Measurements from ENCODE around the gene PLAGL2. TPM values are rescaled to one million over a fixed set of nuclear protein-coding genes. Genes with fewer than 3 reads are reported as not detected.

The PLAGL2 gene
- total RNA-seq, 1 donor from 2014 or later: 7.3 TPM

DNA sequence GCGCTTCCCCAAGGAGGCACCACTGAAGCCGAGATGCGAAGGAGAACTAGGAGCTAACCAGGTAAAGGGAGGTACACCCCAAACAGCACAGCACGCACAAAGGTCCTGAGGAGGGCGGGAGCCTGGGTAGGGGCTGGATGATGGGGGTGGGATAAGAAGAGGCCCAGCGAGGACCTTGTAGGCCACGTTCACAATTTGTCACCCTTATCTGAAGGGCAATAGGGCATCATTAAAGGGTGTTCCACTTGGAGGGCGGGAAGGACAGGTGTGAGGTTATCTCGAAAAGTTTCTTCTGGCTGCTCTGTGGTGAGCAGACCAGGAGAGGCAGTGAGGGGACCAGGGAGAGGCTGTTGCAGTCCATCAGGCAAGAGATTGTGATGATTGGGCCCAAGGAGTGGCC lies 25.7 kb upstream of the PLAGL2 start:
- H3K4me3 ChIP-seq: no peak overlapping the region
- DNase-seq: no peak
- no peaks in the 10 kb centered on the region for H3K9me3 ChIP-seq (replicated peaks)
- intact Hi-C loops (cut with micrococcal nuclease): no loop called here
- H3K27me3 ChIP-seq (ENCODE audit: low read depth): no peaks in the 10 kb centered on the region
- TF ChIP-seq CTCF (IDR thresholded peaks at IDR 0.05; ENCODE audit: borderline replicate concordance): no peak
- H3K36me3 ChIP-seq: peaks cover 63% of the 10 kb centered on the region
- peaks cover 6% of the 10 kb centered on the region for H3K4me1 ChIP-seq
- no peak overlapping the region for H3K27ac ChIP-seq (replicated peaks)

GRCh38 chr20:32232326-32232886 lies 24.9 kb upstream of the PLAGL2 start:
- peaks cover 63% of the 10 kb centered on the region for H3K36me3 ChIP-seq
- H3K4me1 ChIP-seq: peaks cover 13% of the 10 kb centered on the region
- no peak overlapping the region for H3K27ac ChIP-seq (replicated peaks)
- intact Hi-C loops (cut with micrococcal nuclease): no loop called here
- H3K9me3 ChIP-seq (replicated peaks): no peaks in the 10 kb centered on the region
- TF ChIP-seq CTCF (IDR thresholded peaks at IDR 0.05; ENCODE audit: borderline replicate concordance): no peak
- no peak for DNase-seq
- no peaks in the 10 kb centered on the region for H3K27me3 ChIP-seq (ENCODE audit: low read depth)
- H3K4me3 ChIP-seq: no peak overlapping the region

- H3K4me3 ChIP-seq: no peak overlapping the region
- intact Hi-C loops (cut with micrococcal nuclease): no loop called here
- H3K27me3 ChIP-seq (ENCODE audit: low read depth): no peaks in the 10 kb centered on the region
- H3K36me3 ChIP-seq: peaks cover 67% of the 10 kb centered on the region
- H3K27ac ChIP-seq (replicated peaks): no peak overlapping the region
- no peak for TF ChIP-seq CTCF (IDR thresholded peaks at IDR 0.05; ENCODE audit: borderline replicate concordance)
- no peaks in the 10 kb centered on the region for H3K9me3 ChIP-seq (replicated peaks)
- DNase-seq: no peak
- H3K4me1 ChIP-seq: peaks cover 19% of the 10 kb centered on the region
Observed at GRCh38 chr20:32231847-32232246, 24.3 kb upstream of the PLAGL2 start.

DNA sequence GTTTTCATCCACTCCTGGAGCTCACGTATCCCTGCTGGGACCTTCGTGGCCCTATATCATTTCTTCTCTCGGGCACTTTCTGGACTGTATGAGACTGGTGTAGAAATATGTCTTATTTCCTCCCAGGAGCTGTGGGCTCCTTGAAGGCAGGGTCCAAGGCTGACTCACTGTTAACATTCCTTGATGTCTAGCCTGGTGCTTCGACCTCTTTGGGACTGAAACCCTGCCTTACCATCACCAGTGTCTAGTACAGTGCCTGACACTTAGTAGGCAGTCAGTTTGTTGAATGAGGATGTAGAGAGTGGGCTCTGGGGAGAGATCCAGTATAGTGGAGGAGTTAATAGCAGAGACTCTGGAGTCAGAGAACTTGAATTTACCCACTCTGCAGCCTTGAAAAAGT lies 23.7 kb upstream of the PLAGL2 start:
- H3K4me3 ChIP-seq: no peak overlapping the region
- H3K36me3 ChIP-seq: peaks cover 69% of the 10 kb centered on the region
- intact Hi-C loops (cut with micrococcal nuclease): no loop called here
- DNase-seq: no peak
- H3K9me3 ChIP-seq (replicated peaks): no peaks in the 10 kb centered on the region
- H3K27me3 ChIP-seq (ENCODE audit: low read depth): no peaks in the 10 kb centered on the region
- no peak overlapping the region for H3K27ac ChIP-seq (replicated peaks)
- no peak for TF ChIP-seq CTCF (IDR thresholded peaks at IDR 0.05; ENCODE audit: borderline replicate concordance)
- H3K4me1 ChIP-seq: peaks cover 25% of the 10 kb centered on the region

- H3K36me3 ChIP-seq: peaks cover 65% of the 10 kb centered on the region
- no peak for DNase-seq
- no peak overlapping the region for H3K27ac ChIP-seq (replicated peaks)
- no peak for TF ChIP-seq CTCF (IDR thresholded peaks at IDR 0.05; ENCODE audit: borderline replicate concordance)
- intact Hi-C loops (cut with micrococcal nuclease): no loop called here
- no peak overlapping the region for H3K4me3 ChIP-seq
- peaks cover 25% of the 10 kb centered on the region for H3K4me1 ChIP-seq
- no peaks in the 10 kb centered on the region for H3K9me3 ChIP-seq (replicated peaks)
- no peaks in the 10 kb centered on the region for H3K27me3 ChIP-seq (ENCODE audit: low read depth)
Observed at GRCh38 chr20:32230707-32231106, 23.2 kb upstream of the PLAGL2 start.
